Measurements from ENCODE around the gene SEPTIN10. TPM values are rescaled to one million over a fixed set of nuclear protein-coding genes. Genes with fewer than 3 reads are reported as not detected.
A peak's percentile ranks its signal among the peaks of the same experiment; 100 is the strongest.

The SEPTIN10 gene
- total RNA-seq, 1 experiment from 2014 or later, result 113 TPM

- no peak for DNase-seq (ENCODE audit: low read depth, low spot score)
- ChIA-PET CTCF (no interaction called here), POLR2A (no interaction called here), RAD21 (ENCODE audit: low non-redundant PET in 1 of 2, low total read pairs in 2 of 2, uncharacterized antibody in 2 of 2, unreplicated experiment in 2 of 2) (no interaction called here)
- Histone ChIP-seq H3K9ac (ENCODE audit: low read length) (no peak overlapping the region), H3K9me3 (ENCODE audit: control insufficient read depth in 1 of 2, insufficient read depth in 1 of 2, low read depth in 1 of 2, low read length in 2 of 2) (no peaks in the 10 kb centered on the region), H3K4me3 (replicated peaks in 1 of 2; ENCODE audit: low read depth in 1 of 2, low read length in 2 of 2) (no peak overlapping the region), H3K4me2 (ENCODE audit: low read length) (0 out of 2 replicates have a peak overlapping the region, but pooled peaks have one; percentile 6), H3K4me1 (ENCODE audit: control insufficient read depth in 1 of 2, insufficient read depth in 2 of 2, low read length in 2 of 2) (peaks cover 2 to 18% of the 10 kb centered on the region in 2 experiments; a peak in 3 of 4 replicates), H2AFZ (ENCODE audit: low read depth, low read length, poor library complexity, severe bottlenecking) (no peak overlapping the region), H3K27ac (ENCODE audit: low read depth, low read length) (no peak overlapping the region), H3K79me2 (ENCODE audit: insufficient read depth, low read length) (no peaks in the 10 kb centered on the region), H3K36me3 (ENCODE audit: control insufficient read depth in 1 of 2, insufficient read depth in 2 of 2, low read length in 2 of 2) (no peaks in the 10 kb centered on the region), H4K20me1 (ENCODE audit: insufficient read depth) (no peaks in the 10 kb centered on the region), H3K27me3 (ENCODE audit: insufficient read depth, low read length) (no peaks in the 10 kb centered on the region), H3K9me2 (ENCODE audit: insufficient read depth) (no peaks in the 10 kb centered on the region)
- ATAC-seq, result peak; percentile 14; the same call in 1 of the 2 replicates
- intact Hi-C loops (cut with micrococcal nuclease), result no loop called here
- no peak for TF ChIP-seq EZH2 (IDR thresholded peaks at IDR 0.05)
- no peak for TF ChIP-seq TCF7L2 (IDR thresholded peaks at IDR 0.05; ENCODE audit: borderline replicate concordance, extremely low read depth, insufficient read depth, insufficient read length)
- TF ChIP-seq CTCF (IDR thresholded peaks at IDR 0.05 in 2 of 3, conservative IDR thresholded peaks at IDR 0.05 in 1 of 3; ENCODE audit: borderline replicate concordance in 1 of 3, insufficient read depth in 1 of 3, low read depth in 2 of 3, low read length in 2 of 3), result no peak
- TF ChIP-seq CBX3 (IDR thresholded peaks at IDR 0.05; ENCODE audit: low read depth), result no peak
- no peak for TF ChIP-seq JUND (IDR thresholded peaks at IDR 0.05)
- no peak for TF ChIP-seq FOSL1 (IDR thresholded peaks at IDR 0.05; ENCODE audit: low read depth)
- TF ChIP-seq ZBTB33 (IDR thresholded peaks at IDR 0.05; ENCODE audit: extremely low read depth, insufficient replicate concordance, low read length), result no peak
- no peak for TF ChIP-seq RAD21 (IDR thresholded peaks at IDR 0.05; ENCODE audit: low read depth)
- TF ChIP-seq EGR1 (IDR thresholded peaks at IDR 0.05; ENCODE audit: low read depth), result no peak
- no peak for TF ChIP-seq REST (IDR thresholded peaks at IDR 0.05; ENCODE audit: low read depth)
- no peak for TF ChIP-seq ELF1 (IDR thresholded peaks at IDR 0.05; ENCODE audit: borderline replicate concordance, low read depth)
- no peak for TF ChIP-seq SIN3A (IDR thresholded peaks at IDR 0.05; ENCODE audit: low read depth)
- no peak for TF ChIP-seq POLR2A (IDR thresholded peaks at IDR 0.05; ENCODE audit: borderline replicate concordance, extremely low read depth, insufficient read depth, insufficient read length)
- TF ChIP-seq EZH2phosphoT487 (IDR thresholded peaks at IDR 0.05; ENCODE audit: borderline replicate concordance), result no peak
- TF ChIP-seq SRF (IDR thresholded peaks at IDR 0.05; ENCODE audit: low read depth), result no peak
- no peak for TF ChIP-seq ATF3 (IDR thresholded peaks at IDR 0.05)
- no peak for TF ChIP-seq YY1 (IDR thresholded peaks at IDR 0.05; ENCODE audit: extremely low read depth, insufficient replicate concordance, low read depth, low read length)
- no TSS peak for BruUV-seq (replicated peaks)
Observed at GRCh38 chr2:109648041-109648527, 34.3 kb upstream of the SEPTIN10 start.
